Measurements from ENCODE around the gene OTULIN.

DNA sequence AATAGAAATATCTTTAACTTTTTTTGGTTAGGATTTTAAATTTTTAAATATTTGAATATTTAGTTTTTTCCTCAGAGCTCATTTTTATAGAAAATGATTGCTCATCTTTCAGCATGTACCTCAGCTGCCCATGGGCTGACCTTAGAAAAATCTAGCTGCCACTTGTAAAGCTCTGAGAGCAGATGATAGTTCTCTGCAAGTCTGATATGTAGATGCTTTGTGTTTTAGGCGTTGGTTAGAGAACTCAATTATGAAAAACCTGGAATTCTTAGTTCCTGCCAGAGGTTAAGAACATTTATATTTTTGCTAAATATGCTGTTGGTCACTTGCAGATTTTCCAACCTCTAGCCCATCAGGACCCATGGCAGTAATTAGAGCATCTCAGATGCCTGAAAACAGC, 15.1 kb downstream of the OTULIN start:
- TF ChIP-seq, protein P1, sequence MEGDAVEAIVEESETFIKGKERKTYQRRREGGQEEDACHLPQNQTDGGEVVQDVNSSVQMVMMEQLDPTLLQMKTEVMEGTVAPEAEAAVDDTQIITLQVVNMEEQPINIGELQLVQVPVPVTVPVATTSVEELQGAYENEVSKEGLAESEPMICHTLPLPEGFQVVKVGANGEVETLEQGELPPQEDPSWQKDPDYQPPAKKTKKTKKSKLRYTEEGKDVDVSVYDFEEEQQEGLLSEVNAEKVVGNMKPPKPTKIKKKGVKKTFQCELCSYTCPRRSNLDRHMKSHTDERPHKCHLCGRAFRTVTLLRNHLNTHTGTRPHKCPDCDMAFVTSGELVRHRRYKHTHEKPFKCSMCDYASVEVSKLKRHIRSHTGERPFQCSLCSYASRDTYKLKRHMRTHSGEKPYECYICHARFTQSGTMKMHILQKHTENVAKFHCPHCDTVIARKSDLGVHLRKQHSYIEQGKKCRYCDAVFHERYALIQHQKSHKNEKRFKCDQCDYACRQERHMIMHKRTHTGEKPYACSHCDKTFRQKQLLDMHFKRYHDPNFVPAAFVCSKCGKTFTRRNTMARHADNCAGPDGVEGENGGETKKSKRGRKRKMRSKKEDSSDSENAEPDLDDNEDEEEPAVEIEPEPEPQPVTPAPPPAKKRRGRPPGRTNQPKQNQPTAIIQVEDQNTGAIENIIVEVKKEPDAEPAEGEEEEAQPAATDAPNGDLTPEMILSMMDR (IDR thresholded peaks at IDR 0.05): no peak
- TF ChIP-seq POLR2A (IDR thresholded peaks at IDR 0.05): no peak

Data from sigmoid colon (tissue), 3 donors.